ENCODE results near the gene COL15A1. TPM values are rescaled to one million over a fixed set of nuclear protein-coding genes. Genes with fewer than 3 reads are reported as not detected.

Gene COL15A1
- total RNA-seq, 4 donors from 2014 or later = 4.6 to 51.9 (median 10.7) TPM

GRCh38 chr9:98970532-98971041 lies 26.9 kb downstream of the COL15A1 start:
- intact Hi-C loops (cut with DNase I; ENCODE audit: low total_unique reads) (loop anchor here (10.0 kb wide), 1 partner anchor 174 kb away; no protein-coding TSS in a partner anchor), in situ Hi-C loops (cut with MboI; ENCODE audit: low pct_ligation_motif_present in 1 of 4, low pct_unique_long_range_greater_than_20kb in 1 of 4, low sequenced_read_pairs in 3 of 4) (no loop called here)
- DNase-seq = no peak
- WGBS, 2 donors (ENCODE audit: low coverage in 1 of 2) = 86 to 90% methylated on average over 7 of the region's 7 CpGs
- no peaks in the 10 kb centered on the region for H3K36me3 ChIP-seq
- H3K27me3 ChIP-seq = peaks cover 5% of the 10 kb centered on the region
- no peak overlapping the region for H3K4me3 ChIP-seq
- H3K9me3 ChIP-seq = no peaks in the 10 kb centered on the region
- H3K27ac ChIP-seq = peak overlapping the region; percentile 62 to 71 (median 69)
- TF ChIP-seq POLR2A (IDR thresholded peaks at IDR 0.05) (no peak), EP300 (IDR thresholded peaks at IDR 0.05; ENCODE audit: low read depth) (no peak), CTCF (IDR thresholded peaks at IDR 0.05) (no peak), POLR2AphosphoS5 (IDR thresholded peaks at IDR 0.05) (no peak)
- H3K4me1 ChIP-seq = peaks cover 10 to 38% (median 19%) of the 10 kb centered on the region in 4 donors

DNA sequence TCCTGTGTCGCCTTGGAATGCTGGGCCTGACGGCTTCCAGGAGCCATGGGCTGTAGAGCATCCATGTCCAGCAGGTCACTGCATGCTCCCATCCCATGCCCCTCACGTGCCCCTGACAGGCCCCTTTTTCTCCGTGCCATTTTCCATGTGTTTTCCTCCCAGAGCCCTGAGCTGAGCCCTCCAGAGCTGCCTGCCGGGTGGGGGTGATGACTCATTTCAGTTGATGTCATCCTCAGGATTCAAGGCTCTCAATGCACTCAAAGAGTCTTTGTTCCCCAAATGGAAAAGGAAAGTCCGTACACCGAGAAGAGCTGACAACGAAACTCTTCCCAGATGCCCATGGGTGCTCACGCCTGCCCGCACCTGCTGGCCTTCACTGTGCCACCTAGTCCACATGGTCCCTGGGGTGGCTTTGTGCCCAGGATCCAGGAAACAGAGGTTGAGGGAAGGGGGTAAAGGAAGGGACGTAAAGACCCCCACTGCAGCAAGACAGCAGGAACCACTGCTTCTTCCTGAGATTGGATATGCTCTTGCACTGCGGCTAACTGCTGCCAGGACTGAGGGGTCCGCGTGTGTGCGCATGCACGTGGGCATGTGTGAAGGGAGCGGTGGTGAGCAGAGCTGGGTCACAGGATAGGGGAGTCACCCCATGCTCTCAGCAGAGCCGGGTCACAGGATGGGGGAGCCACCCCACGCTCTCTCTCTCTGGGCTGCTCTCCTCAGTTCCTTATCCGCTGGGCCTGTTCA lies 27.6 kb downstream of the COL15A1 start:
- no peak overlapping the region for H3K4me3 ChIP-seq
- intact Hi-C loops (cut with DNase I; ENCODE audit: low total_unique reads) (loop anchor here (10.0 kb wide), 1 partner anchor 173 kb away; no protein-coding TSS in a partner anchor), in situ Hi-C loops (cut with MboI; ENCODE audit: low pct_ligation_motif_present in 1 of 4, low pct_unique_long_range_greater_than_20kb in 1 of 4, low sequenced_read_pairs in 3 of 4) (no loop called here)
- no peak for TF ChIP-seq EP300 (IDR thresholded peaks at IDR 0.05; ENCODE audit: low read depth)
- peak; percentile 5 to 29 (median 23) for TF ChIP-seq POLR2AphosphoS5 (IDR thresholded peaks at IDR 0.05)
- WGBS, 2 donors (ENCODE audit: low coverage in 1 of 2) = 50 to 80% methylated on average over 2 to 20 of the region's 20 CpGs
- H3K27ac ChIP-seq = peak overlapping the region; percentile 62 to 71 (median 69)
- no peaks in the 10 kb centered on the region for H3K9me3 ChIP-seq
- H3K36me3 ChIP-seq = no peaks in the 10 kb centered on the region
- H3K27me3 ChIP-seq = peaks cover 8% of the 10 kb centered on the region
- H3K4me1 ChIP-seq = peaks cover 10 to 34% (median 18%) of the 10 kb centered on the region in 4 donors
- DNase-seq = no peak

GRCh38 chr9:98971915-98972223 lies 28.2 kb downstream of the COL15A1 start:
- H3K27ac ChIP-seq = peak overlapping the region; percentile 62 to 71 (median 69)
- peaks cover 8% of the 10 kb centered on the region for H3K27me3 ChIP-seq
- intact Hi-C loops (cut with DNase I; ENCODE audit: low total_unique reads) (loop anchor here (10.0 kb wide), 1 partner anchor 173 kb away; no protein-coding TSS in a partner anchor), in situ Hi-C loops (cut with MboI; ENCODE audit: low pct_ligation_motif_present in 1 of 4, low pct_unique_long_range_greater_than_20kb in 1 of 4, low sequenced_read_pairs in 3 of 4) (no loop called here)
- H3K4me3 ChIP-seq = no peak overlapping the region
- H3K4me1 ChIP-seq = peaks cover 10 to 34% (median 18%) of the 10 kb centered on the region in 4 donors
- H3K36me3 ChIP-seq = no peaks in the 10 kb centered on the region
- 82 to 90% methylated on average over 2 to 6 of the region's 6 CpGs for WGBS, 2 donors (ENCODE audit: low coverage in 1 of 2)
- DNase-seq = no peak
- no peaks in the 10 kb centered on the region for H3K9me3 ChIP-seq
- TF ChIP-seq POLR2AphosphoS5 (IDR thresholded peaks at IDR 0.05) (no peak), POLR2A (IDR thresholded peaks at IDR 0.05) (no peak), CTCF (IDR thresholded peaks at IDR 0.05) (no peak), EP300 (IDR thresholded peaks at IDR 0.05; ENCODE audit: low read depth) (no peak)

GRCh38 chr9:98972716-98973115 lies 29.0 kb downstream of the COL15A1 start:
- H3K36me3 ChIP-seq = no peaks in the 10 kb centered on the region
- in situ Hi-C loops (cut with MboI; ENCODE audit: low pct_ligation_motif_present in 1 of 4, low pct_unique_long_range_greater_than_20kb in 1 of 4, low sequenced_read_pairs in 3 of 4) = no loop called here
- no peaks in the 10 kb centered on the region for H3K9me3 ChIP-seq
- peaks cover 8% of the 10 kb centered on the region for H3K27me3 ChIP-seq
- H3K27ac ChIP-seq = peak overlapping the region; percentile 62 to 71 (median 69)
- 45% methylated on average over 3 of the region's 3 CpGs; no CpG with 5 or more reads in 1 of the 2 donors for WGBS, 2 donors (ENCODE audit: low coverage in 1 of 2)
- TF ChIP-seq CTCF (IDR thresholded peaks at IDR 0.05) = no peak
- TF ChIP-seq POLR2A (IDR thresholded peaks at IDR 0.05) = no peak
- no peak for TF ChIP-seq POLR2AphosphoS5 (IDR thresholded peaks at IDR 0.05)
- TF ChIP-seq EP300 (IDR thresholded peaks at IDR 0.05; ENCODE audit: low read depth) = no peak
- peaks cover 10 to 34% (median 18%) of the 10 kb centered on the region in 4 donors for H3K4me1 ChIP-seq
- no peak for DNase-seq
- no peak overlapping the region for H3K4me3 ChIP-seq
- intact Hi-C loops (cut with DNase I; ENCODE audit: low total_unique reads) = loop anchor here (10.0 kb wide), 1 partner anchor 172 kb away; no protein-coding TSS in a partner anchor

Measured in transverse colon (tissue), 4 donors.